ENCODE results near the gene FKBP7. TPM values are rescaled to one million over a fixed set of nuclear protein-coding genes. Genes with fewer than 3 reads are reported as not detected.

FKBP7 gene
- total RNA-seq, 1 experiment from 2014 or later = 8.4 TPM

- Mint-ChIP-seq H3K27ac (ENCODE audit: low read depth, unreplicated experiment) (no peak overlapping the region), H3K9me3 (ENCODE audit: unreplicated experiment) (no peaks in the 10 kb centered on the region), H3K4me1 (ENCODE audit: insufficient read depth, unreplicated experiment) (no peaks in the 10 kb centered on the region), H3K36me3 (ENCODE audit: insufficient read depth, unreplicated experiment) (peaks cover 81% of the 10 kb centered on the region), H3K27me3 (ENCODE audit: insufficient read depth, unreplicated experiment) (no peaks in the 10 kb centered on the region), H3K4me3 (ENCODE audit: unreplicated experiment) (no peak overlapping the region)
- TF ChIP-seq, protein P1, sequence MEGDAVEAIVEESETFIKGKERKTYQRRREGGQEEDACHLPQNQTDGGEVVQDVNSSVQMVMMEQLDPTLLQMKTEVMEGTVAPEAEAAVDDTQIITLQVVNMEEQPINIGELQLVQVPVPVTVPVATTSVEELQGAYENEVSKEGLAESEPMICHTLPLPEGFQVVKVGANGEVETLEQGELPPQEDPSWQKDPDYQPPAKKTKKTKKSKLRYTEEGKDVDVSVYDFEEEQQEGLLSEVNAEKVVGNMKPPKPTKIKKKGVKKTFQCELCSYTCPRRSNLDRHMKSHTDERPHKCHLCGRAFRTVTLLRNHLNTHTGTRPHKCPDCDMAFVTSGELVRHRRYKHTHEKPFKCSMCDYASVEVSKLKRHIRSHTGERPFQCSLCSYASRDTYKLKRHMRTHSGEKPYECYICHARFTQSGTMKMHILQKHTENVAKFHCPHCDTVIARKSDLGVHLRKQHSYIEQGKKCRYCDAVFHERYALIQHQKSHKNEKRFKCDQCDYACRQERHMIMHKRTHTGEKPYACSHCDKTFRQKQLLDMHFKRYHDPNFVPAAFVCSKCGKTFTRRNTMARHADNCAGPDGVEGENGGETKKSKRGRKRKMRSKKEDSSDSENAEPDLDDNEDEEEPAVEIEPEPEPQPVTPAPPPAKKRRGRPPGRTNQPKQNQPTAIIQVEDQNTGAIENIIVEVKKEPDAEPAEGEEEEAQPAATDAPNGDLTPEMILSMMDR (IDR thresholded peaks at IDR 0.05; ENCODE audit: unreplicated experiment) = no peak
- no peak for DNase-seq (ENCODE audit: unreplicated experiment)
- ChIA-PET POLR2A (interaction anchor here (1.2 to 1.4 kb wide), 2 partner anchors 34 to 45 kb away, joined by 3 to 4 read pairs; partner anchors contain the start of genes PJVK and PRKRA), CTCF (no interaction called here)
- BruUV-seq (replicated peaks) = no TSS peak
- intact Hi-C loops (cut with micrococcal nuclease) = no loop called here
Measured at GRCh38 chr2:178496049-178496448, 17.6 kb upstream of the FKBP7 start.

DNA sequence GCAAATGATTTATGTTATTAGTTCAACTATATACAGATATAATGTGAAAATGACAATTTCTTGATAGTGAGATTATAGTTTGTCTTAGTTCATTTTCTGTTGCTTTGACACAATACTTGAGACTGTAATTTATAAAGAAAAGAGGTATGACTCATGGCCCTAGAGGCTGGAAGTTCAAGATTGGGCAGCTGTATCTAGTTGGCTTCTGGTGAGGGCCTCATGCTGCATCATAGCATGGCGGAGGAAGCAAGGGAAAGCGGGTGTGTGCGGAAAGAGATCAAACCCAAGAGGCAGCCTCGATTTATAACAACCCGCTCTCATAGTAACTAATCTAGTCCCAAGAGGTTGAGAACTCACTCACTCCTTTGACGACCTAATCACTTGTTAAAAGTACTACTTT is 13.2 kb upstream of the FKBP7 start:
- no peak for DNase-seq (ENCODE audit: unreplicated experiment)
- H3K27me3 Mint-ChIP-seq (ENCODE audit: insufficient read depth, unreplicated experiment) = no peaks in the 10 kb centered on the region
- H3K36me3 Mint-ChIP-seq (ENCODE audit: insufficient read depth, unreplicated experiment) = peaks cover 59% of the 10 kb centered on the region
- ChIA-PET POLR2A (interaction anchor here (1.1 kb wide), 1 partner anchor 12 kb away, joined by 3 read pairs; no protein-coding TSS in a partner anchor), CTCF (interaction anchor here (0.5 kb wide), 1 partner anchor 380 kb away, joined by 3 read pairs; no protein-coding TSS in a partner anchor)
- no peaks in the 10 kb centered on the region for H3K9me3 Mint-ChIP-seq (ENCODE audit: unreplicated experiment)
- H3K27ac Mint-ChIP-seq (ENCODE audit: low read depth, unreplicated experiment) = no peak overlapping the region
- H3K4me1 Mint-ChIP-seq (ENCODE audit: insufficient read depth, unreplicated experiment) = peaks cover 16% of the 10 kb centered on the region
- BruUV-seq (replicated peaks) = no TSS peak
- TF ChIP-seq, protein P1 (IDR thresholded peaks at IDR 0.05; ENCODE audit: unreplicated experiment) = no peak
- intact Hi-C loops (cut with micrococcal nuclease) = no loop called here
- H3K4me3 Mint-ChIP-seq (ENCODE audit: unreplicated experiment) = no peak overlapping the region

- no TSS peak for BruUV-seq (replicated peaks)
- H3K27me3 Mint-ChIP-seq (ENCODE audit: insufficient read depth, unreplicated experiment) = no peaks in the 10 kb centered on the region
- H3K4me3 Mint-ChIP-seq (ENCODE audit: unreplicated experiment) = no peak overlapping the region
- intact Hi-C loops (cut with micrococcal nuclease) = no loop called here
- TF ChIP-seq, protein P1 (IDR thresholded peaks at IDR 0.05; ENCODE audit: unreplicated experiment) = no peak
- no peak for DNase-seq (ENCODE audit: unreplicated experiment)
- ChIA-PET CTCF (no interaction called here), POLR2A (no interaction called here)
- no peaks in the 10 kb centered on the region for H3K9me3 Mint-ChIP-seq (ENCODE audit: unreplicated experiment)
- H3K27ac Mint-ChIP-seq (ENCODE audit: low read depth, unreplicated experiment) = no peak overlapping the region
- peaks cover 43% of the 10 kb centered on the region for H3K4me1 Mint-ChIP-seq (ENCODE audit: insufficient read depth, unreplicated experiment)
- peaks cover 35% of the 10 kb centered on the region for H3K36me3 Mint-ChIP-seq (ENCODE audit: insufficient read depth, unreplicated experiment)
Measured at GRCh38 chr2:178485356-178485755, 7.0 kb upstream of the FKBP7 start.

DNA sequence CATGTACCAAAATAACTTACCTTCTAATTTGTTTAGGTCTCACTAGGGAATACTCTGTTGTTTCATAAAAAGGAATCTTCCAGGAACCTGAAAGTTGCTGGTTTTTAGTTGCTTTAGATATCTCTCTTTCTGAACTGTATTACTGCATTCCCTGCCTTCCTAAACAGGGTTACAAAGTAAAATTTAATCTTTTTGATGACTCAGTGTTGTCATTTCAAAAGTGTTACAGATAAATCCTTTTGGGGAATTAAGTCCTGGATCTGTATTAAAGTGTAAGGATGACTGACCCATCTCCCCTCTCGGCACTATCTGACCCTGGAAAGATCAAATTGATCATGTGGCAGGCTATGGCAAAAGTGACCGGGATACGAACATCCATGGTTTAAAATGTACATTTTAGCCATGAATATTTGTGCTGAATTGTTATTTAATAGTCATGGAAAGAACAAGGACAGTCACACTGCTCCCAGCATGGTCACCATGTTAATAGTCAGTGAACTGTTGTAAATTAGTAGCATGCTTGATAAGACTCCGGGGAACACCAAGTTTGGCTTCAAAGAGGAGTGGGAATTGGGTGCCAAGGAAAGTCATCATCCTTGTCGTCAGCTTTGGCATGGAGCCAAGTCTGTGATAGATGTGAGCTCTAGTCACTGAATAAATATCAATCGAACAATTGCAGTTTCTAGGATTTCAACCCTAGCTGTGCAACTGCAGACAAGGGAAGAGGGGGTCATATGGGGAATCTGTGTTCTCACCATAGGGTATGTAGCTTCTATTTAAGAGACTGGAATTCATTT is 6.0 kb upstream of the FKBP7 start:
- H3K27ac Mint-ChIP-seq (ENCODE audit: low read depth, unreplicated experiment) = no peak overlapping the region
- intact Hi-C loops (cut with micrococcal nuclease) = no loop called here
- H3K9me3 Mint-ChIP-seq (ENCODE audit: unreplicated experiment) = no peaks in the 10 kb centered on the region
- no peak overlapping the region for H3K4me3 Mint-ChIP-seq (ENCODE audit: unreplicated experiment)
- H3K27me3 Mint-ChIP-seq (ENCODE audit: insufficient read depth, unreplicated experiment) = no peaks in the 10 kb centered on the region
- no TSS peak for BruUV-seq (replicated peaks)
- ChIA-PET POLR2A (no interaction called here), CTCF (no interaction called here)
- H3K36me3 Mint-ChIP-seq (ENCODE audit: insufficient read depth, unreplicated experiment) = peaks cover 26% of the 10 kb centered on the region
- TF ChIP-seq, protein P1 (IDR thresholded peaks at IDR 0.05; ENCODE audit: unreplicated experiment) = no peak
- DNase-seq (ENCODE audit: unreplicated experiment) = peak; percentile 51
- peaks cover 37% of the 10 kb centered on the region for H3K4me1 Mint-ChIP-seq (ENCODE audit: insufficient read depth, unreplicated experiment)
